Skeletal muscle satellite cell (primary cell): ENCODE results near the gene CADPS2.

ENCODE experiments used
- H3K27me3 ChIP-seq: 2 replicates; pipeline ENCODE4 v1.7.0; 2013; ENCODE audit warnings: low read length; ENCODE audit not compliant: control insufficient read depth, insufficient read depth
- H3K36me3 ChIP-seq: 2 replicates; pipeline ENCODE4 v1.7.0; 2013; ENCODE audit warnings: mild to moderate bottlenecking, control low read depth, low read length; ENCODE audit not compliant: insufficient read depth
- H3K4me1 ChIP-seq: 2 replicates; pipeline ENCODE4 v1.7.0; 2013; ENCODE audit warnings: low read length; ENCODE audit not compliant: control insufficient read depth, insufficient read depth
- H3K4me2 ChIP-seq: 2 replicates; pipeline ENCODE4 v1.7.0; 2013; ENCODE audit warnings: mild to moderate bottlenecking, low read length
- H3K4me3 ChIP-seq: 2 replicates; pipeline ENCODE4 v1.7.0; 2013; ENCODE audit warnings: low read length
- H3K9ac ChIP-seq: 2 replicates; pipeline ENCODE4 v1.7.0; 2013; ENCODE audit warnings: mild to moderate bottlenecking, low read depth, low read length, moderate library complexity
- H3K9me3 ChIP-seq: replicated peaks from 2 replicates; pipeline ENCODE4 v1.7.0; 2013; ENCODE audit warnings: mild to moderate bottlenecking, control low read depth, low read length

Gene CADPS2

GRCh38 chr7:122626785-122627184 lies 259.5 kb downstream of the CADPS2 start:
- Histone ChIP-seq H3K9ac (no peak overlapping the region), H3K4me1 (peaks cover 19% of the 10 kb centered on the region), H3K4me3 (no peak overlapping the region), H3K27me3 (no peaks in the 10 kb centered on the region), H3K36me3 (no peaks in the 10 kb centered on the region), H3K9me3 (no peaks in the 10 kb centered on the region), H3K4me2 (no peak overlapping the region)

GRCh38 chr7:122622682-122623081 lies 263.6 kb downstream of the CADPS2 start:
- Histone ChIP-seq H3K9me3 (no peaks in the 10 kb centered on the region), H3K4me2 (no peak overlapping the region), H3K4me3 (no peak overlapping the region), H3K9ac (no peak overlapping the region), H3K4me1 (peaks cover 4% of the 10 kb centered on the region), H3K36me3 (no peaks in the 10 kb centered on the region), H3K27me3 (no peaks in the 10 kb centered on the region)

GRCh38 chr7:122619664-122620063 lies 266.6 kb downstream of the CADPS2 start:
- no peaks in the 10 kb centered on the region for H3K36me3 ChIP-seq

GRCh38 chr7:122618585-122619189 lies 267.6 kb downstream of the CADPS2 start:
- H3K9me3 ChIP-seq: no peaks in the 10 kb centered on the region
- H3K27me3 ChIP-seq: no peaks in the 10 kb centered on the region
- no peaks in the 10 kb centered on the region for H3K4me1 ChIP-seq
- no peak overlapping the region for H3K4me2 ChIP-seq
- no peak overlapping the region for H3K9ac ChIP-seq
- H3K36me3 ChIP-seq: no peaks in the 10 kb centered on the region
- H3K4me3 ChIP-seq: no peak overlapping the region

More at GRCh38 chr7:122619664-122620063, 266.6 kb downstream of the CADPS2 start:
- Histone ChIP-seq H3K9ac (no peak overlapping the region), H3K27me3 (no peaks in the 10 kb centered on the region), H3K4me2 (no peak overlapping the region), H3K9me3 (no peaks in the 10 kb centered on the region), H3K4me3 (no peak overlapping the region), H3K4me1 (peaks cover 4% of the 10 kb centered on the region)

GRCh38 chr7:122616951-122617350 lies 269.3 kb downstream of the CADPS2 start:
- Histone ChIP-seq H3K9me3 (no peaks in the 10 kb centered on the region), H3K4me1 (no peaks in the 10 kb centered on the region), H3K27me3 (no peaks in the 10 kb centered on the region), H3K4me2 (no peak overlapping the region), H3K36me3 (no peaks in the 10 kb centered on the region), H3K4me3 (no peak overlapping the region), H3K9ac (no peak overlapping the region)

GRCh38 chr7:122605929-122606328 lies 280.3 kb downstream of the CADPS2 start:
- no peaks in the 10 kb centered on the region for H3K36me3 ChIP-seq
- H3K9me3 ChIP-seq: no peaks in the 10 kb centered on the region
- no peak overlapping the region for H3K9ac ChIP-seq
- no peaks in the 10 kb centered on the region for H3K4me1 ChIP-seq
- H3K27me3 ChIP-seq: no peaks in the 10 kb centered on the region
- no peak overlapping the region for H3K4me3 ChIP-seq
- H3K4me2 ChIP-seq: no peak overlapping the region

- H3K4me3 ChIP-seq: no peak overlapping the region
- H3K9me3 ChIP-seq: no peaks in the 10 kb centered on the region
- H3K9ac ChIP-seq: no peak overlapping the region
- H3K4me2 ChIP-seq: no peak overlapping the region
- no peaks in the 10 kb centered on the region for H3K27me3 ChIP-seq
- H3K4me1 ChIP-seq: no peaks in the 10 kb centered on the region
- no peaks in the 10 kb centered on the region for H3K36me3 ChIP-seq
Observed at GRCh38 chr7:122604251-122604650, 282.0 kb downstream of the CADPS2 start.

GRCh38 chr7:122602800-122603199 lies 283.5 kb downstream of the CADPS2 start:
- Histone ChIP-seq H3K27me3 (no peaks in the 10 kb centered on the region), H3K9ac (no peak overlapping the region), H3K36me3 (no peaks in the 10 kb centered on the region), H3K4me2 (no peak overlapping the region), H3K4me1 (no peaks in the 10 kb centered on the region), H3K9me3 (no peaks in the 10 kb centered on the region), H3K4me3 (no peak overlapping the region)

- Histone ChIP-seq H3K4me1 (no peaks in the 10 kb centered on the region), H3K4me3 (no peak overlapping the region), H3K4me2 (no peak overlapping the region), H3K36me3 (no peaks in the 10 kb centered on the region), H3K9me3 (no peaks in the 10 kb centered on the region), H3K9ac (no peak overlapping the region), H3K27me3 (no peaks in the 10 kb centered on the region)
Observed at GRCh38 chr7:122600630-122601029, 285.6 kb downstream of the CADPS2 start.

- Histone ChIP-seq H3K9me3 (no peaks in the 10 kb centered on the region), H3K36me3 (no peaks in the 10 kb centered on the region), H3K4me3 (no peak overlapping the region), H3K9ac (no peak overlapping the region), H3K4me2 (no peak overlapping the region), H3K27me3 (no peaks in the 10 kb centered on the region), H3K4me1 (no peaks in the 10 kb centered on the region)
Observed at GRCh38 chr7:122600042-122600441, 286.2 kb downstream of the CADPS2 start.

- no peak overlapping the region for H3K9ac ChIP-seq
- H3K4me2 ChIP-seq: no peak overlapping the region
- H3K4me3 ChIP-seq: no peak overlapping the region
- no peaks in the 10 kb centered on the region for H3K27me3 ChIP-seq
- H3K9me3 ChIP-seq: no peaks in the 10 kb centered on the region
- no peaks in the 10 kb centered on the region for H3K36me3 ChIP-seq
- no peaks in the 10 kb centered on the region for H3K4me1 ChIP-seq
Observed at GRCh38 chr7:122597277-122597676, 289.0 kb downstream of the CADPS2 start.

GRCh38 chr7:122595885-122596284 lies 290.4 kb downstream of the CADPS2 start:
- Histone ChIP-seq H3K4me1 (no peaks in the 10 kb centered on the region), H3K9ac (no peak overlapping the region), H3K4me2 (no peak overlapping the region), H3K27me3 (no peaks in the 10 kb centered on the region), H3K9me3 (no peaks in the 10 kb centered on the region), H3K4me3 (no peak overlapping the region), H3K36me3 (no peaks in the 10 kb centered on the region)
